Transverse colon (tissue), 4 donors: Measurements from ENCODE around the gene CHCHD6.

Experiments
- CTCF ChIP-seq, 5 experiments: fragments of 200-600 bp in 3 of 5; fragments of 450-650 bp in 2 of 5; sonication (generic) in 3 of 5; IDR thresholded peaks; 1 replicate in 2 of 5; 2 replicates in 3 of 5; pipeline ENCODE4 v1.5.1; 2016 to 2017; ENCODE audit warnings: antibody characterized with exemption in 5 of 5, inconsistent platforms in 3 of 5, mild to moderate bottlenecking in 2 of 5, moderate library complexity in 1 of 5
- EP300 ChIP-seq: sonication (generic); formaldehyde crosslinking; IDR thresholded peaks from one replicate; pipeline ENCODE4 v1.6.1; 2017; ENCODE audit warnings: antibody characterized with exemption, low read depth
- POLR2A ChIP-seq: fragments of 450-650 bp; IDR thresholded peaks from one replicate; pipeline ENCODE4 v1.6.1; 2016; ENCODE audit warnings: antibody characterized with exemption, mild to moderate bottlenecking, moderate library complexity
- POLR2AphosphoS5 ChIP-seq, 3 donors: sonication (generic); formaldehyde crosslinking; IDR thresholded peaks; one replicate each; pipeline ENCODE4 v1.6.1; 2016; ENCODE audit warnings: antibody characterized with exemption in 3 of 3

DNA sequence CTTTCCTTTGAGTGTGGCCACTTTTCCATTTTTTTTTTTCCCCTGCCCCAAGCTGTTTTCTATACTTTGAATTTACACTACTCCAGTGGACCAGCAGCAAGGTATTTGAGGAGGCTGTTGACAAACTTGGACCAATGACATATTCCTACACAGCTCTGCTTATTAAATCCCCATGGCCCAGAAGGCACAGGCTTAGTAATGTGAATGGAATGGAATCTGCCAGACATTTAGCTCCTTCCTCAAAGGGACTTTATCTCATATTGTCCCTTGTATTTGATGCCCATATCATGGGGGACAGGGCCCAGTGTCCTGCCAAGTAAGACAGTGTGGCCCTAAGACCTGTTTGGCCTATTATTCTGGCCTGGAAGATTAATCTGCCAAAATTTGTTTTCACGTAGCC, 107.5 kb downstream of the CHCHD6 start:
- TF ChIP-seq POLR2A = no peak
- TF ChIP-seq POLR2AphosphoS5 (IDR thresholded peaks at IDR 0.05) = no peak
- no peak for TF ChIP-seq CTCF (IDR thresholded peaks at IDR 0.05)
- no peak for TF ChIP-seq EP300
